Activated naive CD4-positive, alpha-beta T cell treated with anti-CD3 and anti-CD28 coated beads, Interleukin-2, amount 50 U/mL, for 72 hours (primary cell): ENCODE measurements around the gene BSN. TPM values are rescaled to one million over a fixed set of nuclear protein-coding genes. Genes with fewer than 3 reads are reported as not detected.
A peak's percentile ranks its signal among the peaks of the same experiment; 100 is the strongest.

ENCODE experiments used
- ATAC-seq, 2 donors: fragments of 150-1000 bp; cut with Tn5 transposase; 2 replicates each; pipeline ENCODE4 v1.10.0; 2021; ENCODE audit warnings: mild to moderate bottlenecking in 2 of 2, moderate library complexity in 2 of 2
- DNase-seq, 2 donors: peaks; one replicate each; pipeline ENCODE4 v3.0.0; 2021 to 2022; ENCODE audit warnings: low spot score in 2 of 2
- H3K27ac Mint-ChIP-seq, 2 donors: one replicate each; pipeline ENCODE4 v1.8.0; 2022; ENCODE audit warnings: mild to moderate bottlenecking in 2 of 2, mixed read lengths in 2 of 2
- H3K36me3 Mint-ChIP-seq, 2 donors: one replicate each; pipeline ENCODE4 v1.8.0; 2022; ENCODE audit warnings: mixed read lengths in 2 of 2
- H3K9me3 Mint-ChIP-seq, 2 donors: one replicate each; pipeline ENCODE4 v1.8.0; 2022; ENCODE audit warnings: mixed read lengths in 2 of 2
- total RNA-seq, 2 donors: library from RNA; stranded (reverse); gene quantifications; one replicate each; pipeline ENCODE4 v1.2.3, GENCODE V29; 2022

Gene BSN
- total RNA-seq, 2 donors from 2014 or later, result 0.06 to 0.20 TPM

DNA sequence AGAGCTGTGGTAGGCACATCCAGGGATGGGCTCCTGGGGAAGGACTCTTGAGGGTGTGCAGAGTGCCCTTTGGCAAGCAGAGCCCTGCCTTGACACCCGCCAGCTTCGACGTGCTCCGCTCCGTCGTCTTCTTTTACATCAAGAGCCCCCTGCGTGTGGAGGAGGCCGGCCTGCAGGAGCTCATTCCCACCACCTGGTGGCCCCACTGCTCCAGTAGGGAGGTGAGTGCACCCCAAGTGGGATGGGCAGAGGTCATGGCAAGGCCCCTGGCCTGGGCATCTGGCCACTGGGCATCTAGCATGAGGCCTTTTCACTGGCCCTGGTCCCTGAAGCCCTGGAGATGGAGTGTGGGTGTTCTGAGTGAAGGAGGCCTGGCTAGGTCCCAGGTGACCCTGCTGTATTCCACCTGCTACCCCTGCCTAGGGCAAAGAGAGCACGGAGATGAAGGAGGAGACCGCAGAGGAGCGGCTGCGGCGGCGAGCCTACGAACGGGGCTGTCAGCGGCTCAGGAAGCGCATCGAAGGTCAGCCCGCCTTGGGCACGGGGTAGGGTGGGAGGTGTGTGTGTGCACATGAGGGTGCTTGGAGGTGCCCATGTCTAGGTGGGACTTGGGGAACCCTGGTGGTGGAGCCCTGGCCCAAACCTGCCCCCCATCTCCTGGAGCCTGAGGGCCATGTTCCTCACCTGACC is 147.3 kb downstream of the BSN start:
- no peak for ATAC-seq
- DNase-seq, result no peak
- H3K27ac Mint-ChIP-seq, result no peak overlapping the region
- H3K36me3 Mint-ChIP-seq, result no peaks in the 10 kb centered on the region
- no peaks in the 10 kb centered on the region for H3K9me3 Mint-ChIP-seq

- Mint-ChIP-seq H3K27ac (peak overlapping the region; percentile 48 to 88), H3K9me3 (no peaks in the 10 kb centered on the region), H3K36me3 (no peaks in the 10 kb centered on the region)
- no peak for ATAC-seq
- DNase-seq, result no peak
Observed at GRCh38 chr3:49702672-49703071, 148.4 kb downstream of the BSN start.

DNA sequence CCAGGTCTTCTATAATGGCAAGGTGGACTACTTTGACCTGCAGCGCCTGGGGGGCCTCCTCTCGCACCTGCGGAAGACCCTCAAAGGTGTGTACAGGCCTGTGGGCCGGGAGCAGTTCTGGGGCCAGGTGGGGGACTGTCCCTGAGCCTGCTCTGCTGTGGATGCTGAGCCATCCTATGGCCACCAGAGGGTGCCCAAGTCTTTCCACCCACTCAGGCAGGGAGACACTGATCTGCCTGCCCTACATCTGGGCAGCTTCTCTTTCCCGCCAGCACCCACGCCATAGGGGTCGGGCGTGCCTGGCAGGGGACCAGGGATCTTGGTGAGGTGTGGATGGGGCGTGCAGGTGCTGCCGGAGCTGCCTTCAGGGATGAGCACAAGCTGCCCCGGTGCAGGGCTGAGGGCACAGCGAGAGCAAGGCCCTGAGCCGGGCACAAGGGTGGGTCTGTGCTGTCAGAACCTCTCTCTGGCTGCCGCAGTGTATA is 149.2 kb downstream of the BSN start:
- Mint-ChIP-seq H3K36me3 (no peaks in the 10 kb centered on the region), H3K9me3 (no peaks in the 10 kb centered on the region), H3K27ac (peak overlapping the region in 1 of 2 donors; percentile 59)
- ATAC-seq (peak; percentile 93 to 95), DNase-seq (peak in 1 of 2 donors; percentile 65)

- Mint-ChIP-seq H3K9me3 (no peaks in the 10 kb centered on the region), H3K36me3 (no peaks in the 10 kb centered on the region), H3K27ac (peak overlapping the region in 1 of 2 donors; percentile 59)
- ATAC-seq, result no peak
- DNase-seq, result no peak
Observed at GRCh38 chr3:49703956-49704355, 149.7 kb downstream of the BSN start.

GRCh38 chr3:49704629-49705028 is 150.4 kb downstream of the BSN start:
- no peak for DNase-seq
- Mint-ChIP-seq H3K27ac (peak overlapping the region in 1 of 2 donors; percentile 59), H3K36me3 (no peaks in the 10 kb centered on the region), H3K9me3 (no peaks in the 10 kb centered on the region)
- no peak for ATAC-seq

DNA sequence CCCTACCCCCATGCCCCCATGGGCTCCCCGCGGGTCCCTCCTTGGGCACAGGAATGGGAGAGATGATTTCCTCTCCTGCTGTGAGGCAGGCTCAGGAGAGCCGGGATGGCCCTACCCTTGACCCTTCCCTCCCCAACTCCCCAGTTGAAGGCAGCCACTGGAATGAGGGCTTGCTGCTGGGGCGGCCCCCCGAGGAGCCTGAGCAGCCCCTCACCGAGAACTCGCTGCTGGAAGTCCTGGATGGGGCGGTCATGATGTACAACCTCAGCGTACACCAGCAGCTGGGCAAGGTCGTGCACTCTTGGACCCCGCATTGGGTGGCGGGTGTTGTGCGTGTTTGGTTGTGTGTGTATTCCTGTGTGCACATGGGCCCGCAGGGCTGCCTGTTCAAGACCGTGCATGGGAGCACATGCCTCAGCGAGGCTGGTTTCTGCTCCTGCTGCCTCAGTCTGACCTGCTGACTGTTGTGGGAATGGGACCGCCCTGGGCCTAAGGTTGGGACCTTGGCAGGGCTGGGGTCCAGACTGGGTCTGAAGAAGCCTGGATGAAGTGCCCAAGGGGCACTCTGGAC is 151.2 kb downstream of the BSN start:
- Mint-ChIP-seq H3K27ac (no peak overlapping the region), H3K36me3 (no peaks in the 10 kb centered on the region), H3K9me3 (no peaks in the 10 kb centered on the region)
- ATAC-seq (no peak), DNase-seq (no peak)

- DNase-seq, result no peak
- ATAC-seq, result no peak
- Mint-ChIP-seq H3K36me3 (no peaks in the 10 kb centered on the region), H3K27ac (no peak overlapping the region), H3K9me3 (no peaks in the 10 kb centered on the region)
Observed at GRCh38 chr3:49706456-49707112, 152.3 kb downstream of the BSN start.

DNA sequence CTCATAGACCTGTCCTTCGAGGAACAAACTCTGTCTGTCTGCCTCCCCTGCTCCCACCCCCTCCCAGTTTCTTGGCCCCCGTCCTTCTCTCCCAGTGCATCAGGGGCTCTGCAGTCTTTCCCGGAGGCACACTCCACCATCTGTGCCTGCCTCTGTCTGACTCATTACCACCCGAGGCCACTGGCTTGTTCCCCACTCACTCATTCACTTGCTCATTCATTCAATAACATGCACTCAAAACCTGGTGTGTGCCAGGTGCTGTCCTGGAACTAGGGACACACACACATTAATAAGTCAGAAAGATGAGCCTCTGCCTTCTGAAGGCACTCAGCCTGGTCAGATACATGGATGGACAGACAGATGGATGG is 152.8 kb downstream of the BSN start:
- no peaks in the 10 kb centered on the region for H3K9me3 Mint-ChIP-seq
- H3K36me3 Mint-ChIP-seq, result no peaks in the 10 kb centered on the region
- no peak for DNase-seq
- ATAC-seq, result no peak
- no peak overlapping the region for H3K27ac Mint-ChIP-seq

- ATAC-seq (no peak), DNase-seq (no peak)
- Mint-ChIP-seq H3K27ac (no peak overlapping the region), H3K9me3 (no peaks in the 10 kb centered on the region), H3K36me3 (no peaks in the 10 kb centered on the region)
Observed at GRCh38 chr3:49709852-49710251, 155.6 kb downstream of the BSN start.

- Mint-ChIP-seq H3K27ac (peak overlapping the region; percentile 8 to 37), H3K36me3 (no peaks in the 10 kb centered on the region), H3K9me3 (no peaks in the 10 kb centered on the region)
- no peak for ATAC-seq
- no peak for DNase-seq
Observed at GRCh38 chr3:49711489-49711888, 157.2 kb downstream of the BSN start.

GRCh38 chr3:49712166-49712565 is 157.9 kb downstream of the BSN start:
- peak overlapping the region in 1 of 2 donors; percentile 8 for H3K27ac Mint-ChIP-seq
- DNase-seq (no peak), ATAC-seq (no peak)
- H3K36me3 Mint-ChIP-seq, result no peaks in the 10 kb centered on the region
- no peaks in the 10 kb centered on the region for H3K9me3 Mint-ChIP-seq

- no peak overlapping the region for H3K27ac Mint-ChIP-seq
- ATAC-seq, result no peak
- no peaks in the 10 kb centered on the region for H3K9me3 Mint-ChIP-seq
- DNase-seq, result no peak
- H3K36me3 Mint-ChIP-seq, result no peaks in the 10 kb centered on the region
Observed at GRCh38 chr3:49712631-49713317, 158.5 kb downstream of the BSN start.

DNA sequence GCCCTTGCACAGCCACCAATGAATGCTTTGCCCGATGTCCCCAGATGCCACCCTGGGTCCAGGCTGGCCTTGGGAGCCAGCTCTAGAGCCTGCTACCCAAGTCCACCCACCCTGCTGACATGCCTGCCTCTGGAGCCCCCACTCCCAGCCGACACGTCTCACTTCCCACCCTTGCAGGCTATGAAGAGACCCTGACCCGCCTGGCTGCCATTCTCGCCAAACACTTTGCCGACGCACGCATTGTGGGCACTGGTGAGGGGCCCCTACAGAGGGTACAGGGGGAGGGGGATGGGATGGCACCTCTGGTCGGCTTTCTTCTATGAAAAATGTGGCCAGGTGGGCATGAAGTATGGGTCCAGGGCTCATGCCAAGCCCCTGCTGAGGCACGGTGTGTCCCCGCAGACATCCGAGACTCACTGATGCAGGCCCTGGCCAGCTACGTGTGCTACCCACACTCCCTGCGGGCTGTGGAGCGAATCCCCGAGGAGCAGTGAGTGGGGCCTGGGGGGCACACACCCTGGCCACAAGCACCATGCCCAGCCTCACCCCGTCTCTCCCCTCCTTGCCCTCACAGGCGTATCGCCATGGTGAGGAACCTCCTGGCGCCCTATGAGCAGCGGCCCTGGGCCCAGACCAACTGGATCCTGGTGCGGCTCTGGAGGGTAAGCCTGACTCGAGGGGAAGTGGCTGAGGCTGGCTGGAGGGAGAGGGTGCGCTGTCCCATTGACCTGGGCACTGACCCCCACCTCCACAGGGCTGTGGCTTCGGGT is 159.2 kb downstream of the BSN start:
- DNase-seq (peak in 1 of 2 donors; percentile 54), ATAC-seq (no peak)
- no peaks in the 10 kb centered on the region for H3K9me3 Mint-ChIP-seq
- H3K27ac Mint-ChIP-seq, result no peak overlapping the region
- H3K36me3 Mint-ChIP-seq, result no peaks in the 10 kb centered on the region

DNA sequence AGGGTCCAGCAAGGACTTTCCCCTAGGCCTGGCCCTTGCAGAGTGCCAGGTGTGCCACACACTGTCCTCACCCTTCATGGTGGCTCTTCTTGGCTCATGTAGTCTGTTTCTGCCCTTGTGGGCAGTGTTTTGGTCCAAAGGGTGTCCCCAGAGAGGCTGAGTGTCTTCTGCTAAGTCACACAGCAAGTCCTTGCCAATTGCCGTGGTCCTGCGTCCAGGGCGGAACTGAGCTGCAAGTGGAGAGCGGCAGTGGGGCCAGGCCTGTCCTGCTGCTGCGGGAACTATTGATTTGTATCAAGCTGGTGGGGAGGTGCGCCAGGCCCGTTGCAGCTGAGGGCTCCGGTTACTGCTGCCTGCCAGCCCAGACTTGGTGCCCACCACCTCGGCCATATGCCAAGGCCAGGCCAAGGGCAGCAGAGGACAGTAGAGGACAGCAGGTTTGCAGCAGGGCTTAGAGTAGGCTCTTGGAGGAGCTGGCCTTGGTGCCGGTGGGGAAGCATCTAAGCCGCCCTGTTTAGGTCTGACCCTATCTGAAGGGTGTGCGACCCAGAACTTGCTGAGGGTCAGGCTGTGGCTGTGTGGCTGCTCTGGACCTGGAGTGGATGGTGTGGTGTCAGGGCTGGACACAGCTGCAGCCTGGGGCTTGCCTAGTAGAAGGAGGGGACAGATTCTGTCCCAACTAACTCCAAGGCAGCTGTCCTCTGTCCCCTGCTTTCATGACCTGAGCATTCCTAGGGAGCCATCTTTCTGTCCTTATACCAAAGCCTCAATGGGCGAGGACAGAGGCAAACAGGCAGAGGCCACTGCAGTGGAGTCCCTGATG is 160.7 kb downstream of the BSN start:
- Mint-ChIP-seq H3K27ac (peak overlapping the region; percentile 22 to 23), H3K9me3 (no peaks in the 10 kb centered on the region), H3K36me3 (no peaks in the 10 kb centered on the region)
- ATAC-seq, result no peak
- DNase-seq, result peak in 1 of 2 donors; percentile 54

DNA sequence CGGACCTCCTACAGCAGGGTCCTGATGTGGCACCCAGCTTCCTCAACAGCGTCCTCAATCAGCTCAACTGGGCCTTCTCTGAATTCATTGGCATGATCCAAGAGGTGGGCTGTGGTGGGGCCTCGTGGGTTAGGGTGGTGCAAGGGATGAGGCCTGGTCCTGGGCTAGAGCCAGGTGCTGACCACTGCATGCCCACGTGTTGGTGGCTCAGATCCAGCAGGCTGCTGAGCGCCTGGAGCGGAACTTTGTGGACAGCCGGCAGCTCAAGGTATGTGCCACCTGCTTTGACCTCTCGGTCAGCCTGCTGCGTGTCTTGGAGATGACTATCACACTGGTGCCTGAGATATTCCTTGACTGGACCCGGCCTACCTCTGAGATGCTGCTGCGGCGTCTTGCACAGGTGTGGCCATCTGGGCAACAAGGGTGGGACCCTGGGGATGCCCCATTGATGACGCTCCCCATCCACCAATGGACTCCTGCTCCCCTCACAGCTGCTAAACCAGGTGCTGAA is 161.4 kb downstream of the BSN start:
- Mint-ChIP-seq H3K27ac (peak overlapping the region; percentile 22 to 23), H3K36me3 (no peaks in the 10 kb centered on the region)
- peak in 1 of 2 donors; percentile 54 for DNase-seq

DNA sequence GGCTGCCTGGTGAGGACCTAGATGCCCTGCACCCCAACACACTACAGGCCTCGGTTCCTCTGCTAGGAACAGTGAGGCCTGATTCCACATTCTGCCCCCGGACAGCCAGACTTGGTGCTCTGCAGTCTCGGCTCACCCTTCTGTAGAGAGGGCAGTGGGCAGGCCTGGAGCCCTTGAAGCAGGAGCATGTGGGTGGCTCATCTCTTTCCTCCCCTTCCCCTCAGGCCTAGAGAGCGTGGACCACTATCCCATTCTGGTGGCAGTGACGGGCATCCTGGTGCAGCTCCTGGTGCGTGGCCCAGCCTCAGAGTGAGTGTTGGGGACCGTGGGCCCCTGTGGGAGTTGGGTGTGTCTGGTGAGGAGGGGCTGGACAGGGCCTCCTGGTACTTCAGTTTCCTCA is 161.9 kb downstream of the BSN start:
- H3K36me3 Mint-ChIP-seq, result no peaks in the 10 kb centered on the region
- ATAC-seq, result no peak

More for the DNA sequence above, 161.4 kb downstream of the BSN start:
- no peaks in the 10 kb centered on the region for H3K9me3 Mint-ChIP-seq
- no peak for ATAC-seq

More for the DNA sequence above, 161.9 kb downstream of the BSN start:
- Mint-ChIP-seq H3K9me3 (no peaks in the 10 kb centered on the region), H3K27ac (no peak overlapping the region)
- DNase-seq, result no peak
